H1 (cell line): Measurements from ENCODE around the gene CYB5R3. TPM values are rescaled to one million over a fixed set of nuclear protein-coding genes. Genes with fewer than 3 reads are reported as not detected.
A peak's percentile ranks its signal among the peaks of the same experiment; 100 is the strongest.
"Not testable (repeated sequence)": the region's sequence is repeated elsewhere in the genome, so short reads cannot be mapped to it uniquely, and the experiment has no call there.

ENCODE experiments used
- CTCF ChIA-PET: fragments of 300-600 bp; sonication (Branson Sonifier 250); formaldehyde crosslinking; loops from one replicate; lab custom pipeline; 2021; ENCODE audit not compliant: partially characterized antibody; lab: Charles Lee
- POLR2A ChIA-PET: fragments of 300-600 bp; sonication (Branson Sonifier 250); formaldehyde crosslinking; loops from one replicate; lab custom pipeline; 2021; ENCODE audit warnings: inconsistent platforms; ENCODE audit not compliant: partially characterized antibody; lab: Charles Lee
- DNase-seq, 2 experiments: peaks; one replicate each; pipeline versions ENCODE4 v3.0.0 to v3.0.0-alpha.2; 2010 to 2022; ENCODE audit warnings: low spot score in 2 of 2, low read depth in 1 of 2, mixed read lengths in 1 of 2
- FAIRE-seq: peaks from 2 replicates; lab custom pipeline; 2011; peaks lifted over from hg19 to GRCh38; lab: Jason Lieb, UNC
- H2AFZ ChIP-seq: 2 replicates; pipeline ENCODE4 v1.8.1; 2012; ENCODE audit warnings: low read length, inconsistent platforms
- H2AK5ac ChIP-seq: 2 replicates; pipeline ENCODE4 v1.6.1; 2013; ENCODE audit warnings: low read depth, low read length
- H2BK120ac ChIP-seq: replicated peaks from 2 replicates; pipeline ENCODE3; 2013; ENCODE audit warnings: low read depth, low read length, inconsistent platforms
- H2BK12ac ChIP-seq: 2 replicates; pipeline ENCODE4 v1.6.1; 2013; ENCODE audit warnings: low read depth, low read length
- H2BK15ac ChIP-seq: 2 replicates; pipeline ENCODE4 v1.6.1; 2013; ENCODE audit warnings: low read length
- H2BK20ac ChIP-seq: 2 replicates; pipeline ENCODE4 v1.6.1; 2013; ENCODE audit warnings: low read length
- H2BK5ac ChIP-seq: 2 replicates; pipeline ENCODE4 v1.6.1; 2013; ENCODE audit warnings: low read depth, low read length
- H3K14ac ChIP-seq: 2 replicates; pipeline ENCODE4 v1.6.1; 2013; ENCODE audit warnings: inconsistent platforms; ENCODE audit not compliant: insufficient read length
- H3K18ac ChIP-seq: 2 replicates; pipeline ENCODE4 v1.6.1; 2013; ENCODE audit warnings: low read length; ENCODE audit errors: extremely low read depth
- H3K23ac ChIP-seq: 2 replicates; pipeline ENCODE4 v1.6.1; 2013; ENCODE audit warnings: inconsistent platforms; ENCODE audit not compliant: insufficient read length
- H3K23me2 ChIP-seq: 2 replicates; pipeline ENCODE4 v1.6.1; 2013; ENCODE audit warnings: low read depth, low read length
- H3K27ac ChIP-seq: 2 replicates; pipeline ENCODE4 v1.6.1; 2011; ENCODE audit warnings: low read depth, low read length, inconsistent platforms
- H3K27me3 ChIP-seq, 4 experiments: replicated peaks in 1 of 4; 1 replicate in 1 of 4; 2 replicates in 3 of 4; pipeline versions ENCODE4 v1.6.1 to v1.8.1; 2011 to 2013; ENCODE audit warnings: low read length in 3 of 4, mild to moderate bottlenecking in 3 of 4, inconsistent platforms in 2 of 4, mixed read lengths in 2 of 4, moderate library complexity in 1 of 4; ENCODE audit not compliant: control insufficient read depth in 3 of 4, insufficient read depth in 3 of 4; ENCODE audit errors: extremely low read depth in 1 of 4
- H3K36me3 ChIP-seq, 4 experiments: 2 replicates each; pipeline versions ENCODE4 v1.6.1 to v1.8.1; 2011 to 2013; ENCODE audit warnings: mild to moderate bottlenecking in 4 of 4, low read length in 3 of 4, moderate library complexity in 2 of 4, control low read depth in 1 of 4, inconsistent platforms in 1 of 4; ENCODE audit not compliant: insufficient read depth in 4 of 4, control insufficient read depth in 2 of 4
- H3K4ac ChIP-seq: replicated peaks from 2 replicates; pipeline ENCODE3; 2013; ENCODE audit warnings: low read length, low read depth, mixed read lengths, inconsistent platforms; ENCODE audit not compliant: insufficient read length
- H3K4me1 ChIP-seq, 4 experiments: replicated peaks in 1 of 4; 1 replicate in 1 of 4; 2 replicates in 3 of 4; pipeline versions ENCODE4 v1.6.1 to v1.8.1; 2011 to 2013; ENCODE audit warnings: low read length in 3 of 4, inconsistent platforms in 2 of 4, mixed read lengths in 1 of 4; ENCODE audit not compliant: insufficient read depth in 4 of 4, control insufficient read depth in 3 of 4
- H3K4me2 ChIP-seq, 2 experiments: 2 replicates each; pipeline versions ENCODE4 v1.6.1 to v1.8.1; 2011 to 2013; ENCODE audit warnings: low read depth in 2 of 2, low read length in 2 of 2, control low read depth in 1 of 2, inconsistent platforms in 1 of 2, mild to moderate bottlenecking in 1 of 2; ENCODE audit not compliant: insufficient read depth in 1 of 2
- H3K4me3 ChIP-seq, 4 experiments: fragments of 200-600, 300-600 bp in 1 of 4; sonication (generic), shearing (Covaris generic), sonication (Bioruptor Twin) in 1 of 4; 2 replicates each; pipeline versions ENCODE4 v1.5.1 to v1.8.1; 2011 to 2016; ENCODE audit warnings: low read length in 4 of 4, low read depth in 3 of 4, control low read depth in 2 of 4, inconsistent platforms in 2 of 4, mild to moderate bottlenecking in 2 of 4, mixed read lengths in 1 of 4, moderate library complexity in 1 of 4; ENCODE audit not compliant: insufficient read depth in 2 of 4; ENCODE audit errors: extremely low read depth in 1 of 4
- H3K56ac ChIP-seq: replicated peaks from 2 replicates; pipeline ENCODE3; 2013; ENCODE audit warnings: low read depth, mild to moderate bottlenecking, mixed read lengths, low read length, inconsistent platforms; ENCODE audit not compliant: insufficient read length
- H3K79me1 ChIP-seq: 2 replicates; pipeline ENCODE4 v1.6.1; 2013; ENCODE audit warnings: low read depth, low read length, control low read depth
- H3K79me2 ChIP-seq, 2 experiments: 2 replicates each; pipeline versions ENCODE4 v1.6.1 to v1.8.1; 2012 to 2013; ENCODE audit warnings: low read length in 2 of 2, mild to moderate bottlenecking in 2 of 2, inconsistent platforms in 1 of 2; ENCODE audit not compliant: insufficient read depth in 2 of 2, control insufficient read depth in 1 of 2
- H3K9ac ChIP-seq, 4 experiments: replicated peaks in 1 of 4; 1 replicate in 1 of 4; 2 replicates in 3 of 4; pipeline versions ENCODE4 v1.6.1 to v1.8.1; 2011 to 2013; ENCODE audit warnings: low read depth in 3 of 4, low read length in 3 of 4, control low read depth in 2 of 4, mild to moderate bottlenecking in 2 of 4, moderate library complexity in 2 of 4, inconsistent platforms in 1 of 4; ENCODE audit errors: extremely low read depth in 1 of 4
- H3K9me3 ChIP-seq, 2 experiments: 2 replicates each; pipeline versions ENCODE4 v1.6.1 to v1.8.1; 2012 to 2013; ENCODE audit warnings: mild to moderate bottlenecking in 2 of 2, moderate library complexity in 2 of 2, control low read depth in 1 of 2, inconsistent platforms in 1 of 2, low read depth in 1 of 2, low read length in 1 of 2, mixed read lengths in 1 of 2; ENCODE audit not compliant: insufficient read depth in 2 of 2
- H4K20me1 ChIP-seq, 2 experiments: replicated peaks in 1 of 2; 2 replicates each; pipeline versions ENCODE3 to v1.8.1; 2011 to 2013; ENCODE audit warnings: inconsistent platforms in 2 of 2, low read length in 2 of 2, mild to moderate bottlenecking in 1 of 2; ENCODE audit not compliant: insufficient read depth in 2 of 2, control insufficient read depth in 1 of 2
- H4K5ac ChIP-seq: 2 replicates; pipeline ENCODE4 v1.6.1; 2013; ENCODE audit warnings: low read length, low read depth, mixed read lengths, inconsistent platforms; ENCODE audit not compliant: insufficient read length
- H4K8ac ChIP-seq: 2 replicates; pipeline ENCODE4 v1.8.0; 2013; ENCODE audit warnings: mild to moderate bottlenecking, moderate library complexity, low read length, inconsistent platforms; ENCODE audit not compliant: insufficient read depth; ENCODE audit errors: extremely low read depth
- H4K91ac ChIP-seq: replicated peaks from 2 replicates; pipeline ENCODE3; 2013; ENCODE audit warnings: low read length, mixed read lengths, inconsistent platforms; ENCODE audit not compliant: insufficient read length
- TAF1 ChIP-seq: IDR thresholded peaks from 2 replicates; pipeline ENCODE4 v1.6.1; 2011; ENCODE audit warnings: mild to moderate bottlenecking, low read depth, low read length
- WGBS, 2 experiments: shearing (Covaris generic) in 1 of 2; methylation state at CpG; one replicate each; pipeline versions ENCODE4 v1.1.6 to v1.1.7; 2013 to 2015; ENCODE audit warnings: low lambda C conversion rate in 2 of 2, mixed read lengths in 2 of 2, inconsistent platforms in 1 of 2, low coverage in 1 of 2, missing lambda C conversion rate in 1 of 2; ENCODE audit not compliant: insufficient replicate concordance in 2 of 2, insufficient coverage in 1 of 2, insufficient read length in 1 of 2; ENCODE audit errors: extremely low coverage in 1 of 2, missing lambda C conversion rate in 1 of 2; 5-methylcytosine and 5-hydroxymethylcytosine counted together
- polyA plus RNA-seq, 7 experiments: library from polyadenylated mRNA; depleted of rRNA in 3 of 7; stranded (reverse) in 5 of 7; unstranded in 2 of 7; fragments of >200 nt in 5 of 7; fragments of 200-250 nt in 2 of 7; gene quantifications; 1 replicate in 5 of 7; 2 replicates in 1 of 7; 4 replicates in 1 of 7; pipeline versions ENCODE4 v1.2.1 to v1.2.3, GENCODE V29; 2011 to 2013; ENCODE audit warnings: missing spikeins in 2 of 7, mixed read lengths in 2 of 7
- total RNA-seq: library from RNA; stranded (reverse); fragmentation: NEBNext Ultra II Directional; extraction: Animal tissue kit (Norgen Biotek cat#: 25700); gene quantifications from 2 replicates; pipeline ENCODE4 v1.2.1, GENCODE V29; 2021

Gene CYB5R3
- total and polyA plus RNA-seq, 2 of the 8 experiments (the other 6 are each of a cell fraction or from before 2014, with no cell fraction given), result 75.3 to 113 TPM

GRCh38 chr22:42581762-42582716, 67.2 kb downstream of the CYB5R3 start (continued):
- peak; percentile 86 for TF ChIP-seq TAF1
- TF ChIP-seq, all 59 proteins: peak for 10

GRCh38 chr22:42581194-42581761, 67.9 kb downstream of the CYB5R3 start:
- H3K79me1 ChIP-seq, H2BK5ac ChIP-seq, H4K5ac ChIP-seq, H2BK12ac ChIP-seq, H2AK5ac ChIP-seq, H3K79me2 ChIP-seq, H3K23ac ChIP-seq, H4K91ac ChIP-seq, H3K27me3 ChIP-seq, H2BK120ac ChIP-seq, H3K4me1 ChIP-seq, H3K14ac ChIP-seq, H4K8ac ChIP-seq, H2AFZ ChIP-seq, H3K23me2 ChIP-seq, H4K20me1 ChIP-seq, H3K4ac ChIP-seq, DNase-seq, H3K9me3 ChIP-seq, H3K56ac ChIP-seq, H2BK15ac ChIP-seq, H3K18ac ChIP-seq, H2BK20ac ChIP-seq: not testable (repeated sequence)
- Histone ChIP-seq H3K4me3 (peak overlapping the region; percentile 67 to 89 (median 71)), H3K27ac (peak overlapping the region; percentile 85; the same call in 1 of the 2 replicates), H3K4me2 (peak overlapping the region; percentile 57 to 81), H3K9ac (peak overlapping the region in 3 of 4 experiments; percentile 79 to 87 (median 86); a peak in 6 of 7 replicates), H3K36me3 (peaks cover 23 to 51% (median 44%) of the 10 kb centered on the region in 4 experiments)
- CTCF ChIA-PET, result interaction anchor here (1.1 kb wide), 1 partner anchor 19 kb away, joined by 3 read pairs; no protein-coding TSS in a partner anchor
- FAIRE-seq, result peak; percentile 58
- WGBS, 2 experiments, result 2% methylated on average over 11 of the region's 22 CpGs; no CpG with 5 or more reads in 1 of the 2 experiments
- POLR2A ChIA-PET, result interaction anchor here (0.8 to 28.3 kb wide), 6 partner anchors 11 to 69 kb away, joined by 3 to 399 read pairs (median 12); partner anchors contain the start of genes POLDIP3 and SERHL2
